MCF 10A (cell line): ENCODE measurements around the gene GNGT1. TPM values are rescaled to one million over a fixed set of nuclear protein-coding genes. Genes with fewer than 3 reads are reported as not detected.

Experiments used
- BruUV-seq: library from RNA; stranded (reverse); fragments of 400-500 nt; replicated peaks from 2 replicates; lab custom pipeline; 2021; lab: Mats Ljungman, UMichigan
- CTCF ChIA-PET: fragments of 300-600 bp; sonication (Branson Sonifier 250); formaldehyde crosslinking; extraction: SDS; loops from one replicate; lab custom pipeline; 2021; ENCODE audit warnings: antibody characterized with exemption, inconsistent platforms; lab: Yijun Ruan, JAX
- POLR2A ChIA-PET: fragments of 300-600, 350-650 bp; sonication (Branson Sonifier 250); formaldehyde crosslinking; extraction: SDS; loops from one replicate; lab custom pipeline; 2020; ENCODE audit warnings: antibody characterized with exemption, inconsistent platforms; lab: Yijun Ruan, JAX
- DNase-seq: peaks from one replicate; pipeline ENCODE4 v3.0.0-alpha.2; 2018; ENCODE audit not compliant: unreplicated experiment
- H3K27ac Mint-ChIP-seq: one replicate; pipeline ENCODE4 v1.8.0; 2022; ENCODE audit warnings: mild to moderate bottlenecking, low read depth, mixed read lengths; ENCODE audit not compliant: unreplicated experiment
- H3K27me3 Mint-ChIP-seq: one replicate; pipeline ENCODE4 v1.8.0; 2022; ENCODE audit warnings: mixed read lengths; ENCODE audit not compliant: insufficient read depth, unreplicated experiment
- H3K36me3 Mint-ChIP-seq: one replicate; pipeline ENCODE4 v1.8.0; 2022; ENCODE audit warnings: mild to moderate bottlenecking, moderate library complexity, mixed read lengths; ENCODE audit not compliant: insufficient read depth, unreplicated experiment
- H3K4me1 Mint-ChIP-seq: one replicate; pipeline ENCODE4 v1.8.0; 2022; ENCODE audit warnings: mixed read lengths; ENCODE audit not compliant: insufficient read depth, unreplicated experiment
- H3K4me3 Mint-ChIP-seq: one replicate; pipeline ENCODE4 v1.8.0; 2022; ENCODE audit warnings: mild to moderate bottlenecking, moderate library complexity, mixed read lengths; ENCODE audit not compliant: unreplicated experiment
- H3K9me3 Mint-ChIP-seq: one replicate; pipeline ENCODE4 v1.8.0; 2022; ENCODE audit warnings: mixed read lengths; ENCODE audit not compliant: unreplicated experiment
- intact Hi-C: fragments of 100-400 bp; cut with micrococcal nuclease; formaldehyde crosslinking; loops from 2 replicates; pipeline ENCODE4 v1.14.1; 2022
- total RNA-seq: library from RNA; stranded (reverse); gene quantifications from 2 replicates; pipeline ENCODE4 v1.2.3, GENCODE V29; 2022
- TF ChIP-seq, protein P1 (sequence below): fragments of 200-600 bp; IDR thresholded peaks from one replicate; pipeline ENCODE4 v1.8.0; 2022; ENCODE audit warnings: antibody characterized with exemption, mild to moderate bottlenecking; ENCODE audit not compliant: unreplicated experiment

The GNGT1 gene
- total RNA-seq, 1 experiment from 2014 or later: not detected

DNA sequence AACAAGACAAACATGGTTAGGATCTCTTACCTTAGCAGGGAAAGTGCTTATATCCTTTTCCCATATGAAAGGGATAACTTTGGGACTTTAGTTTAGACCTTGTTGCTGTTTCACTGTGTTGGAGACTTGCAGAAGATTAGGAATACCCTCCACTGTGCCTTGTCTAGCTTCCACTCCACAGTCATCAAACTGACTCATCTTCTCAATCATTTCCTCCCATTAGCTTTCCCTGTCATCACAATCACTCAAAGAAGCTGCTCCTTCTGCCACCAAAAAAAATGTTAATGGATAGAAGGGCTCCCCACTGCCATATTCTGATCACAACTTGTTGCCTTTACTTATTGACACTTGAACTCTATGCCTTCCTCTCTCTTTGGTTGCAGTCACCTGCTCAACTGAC is 31.9 kb downstream of the GNGT1 start:
- peaks cover 8% of the 10 kb centered on the region for H3K9me3 Mint-ChIP-seq
- H3K27me3 Mint-ChIP-seq: no peaks in the 10 kb centered on the region
- no peak for DNase-seq
- H3K4me3 Mint-ChIP-seq: no peak overlapping the region
- TF ChIP-seq, protein P1, sequence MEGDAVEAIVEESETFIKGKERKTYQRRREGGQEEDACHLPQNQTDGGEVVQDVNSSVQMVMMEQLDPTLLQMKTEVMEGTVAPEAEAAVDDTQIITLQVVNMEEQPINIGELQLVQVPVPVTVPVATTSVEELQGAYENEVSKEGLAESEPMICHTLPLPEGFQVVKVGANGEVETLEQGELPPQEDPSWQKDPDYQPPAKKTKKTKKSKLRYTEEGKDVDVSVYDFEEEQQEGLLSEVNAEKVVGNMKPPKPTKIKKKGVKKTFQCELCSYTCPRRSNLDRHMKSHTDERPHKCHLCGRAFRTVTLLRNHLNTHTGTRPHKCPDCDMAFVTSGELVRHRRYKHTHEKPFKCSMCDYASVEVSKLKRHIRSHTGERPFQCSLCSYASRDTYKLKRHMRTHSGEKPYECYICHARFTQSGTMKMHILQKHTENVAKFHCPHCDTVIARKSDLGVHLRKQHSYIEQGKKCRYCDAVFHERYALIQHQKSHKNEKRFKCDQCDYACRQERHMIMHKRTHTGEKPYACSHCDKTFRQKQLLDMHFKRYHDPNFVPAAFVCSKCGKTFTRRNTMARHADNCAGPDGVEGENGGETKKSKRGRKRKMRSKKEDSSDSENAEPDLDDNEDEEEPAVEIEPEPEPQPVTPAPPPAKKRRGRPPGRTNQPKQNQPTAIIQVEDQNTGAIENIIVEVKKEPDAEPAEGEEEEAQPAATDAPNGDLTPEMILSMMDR: no peak
- H3K36me3 Mint-ChIP-seq: peaks cover 4% of the 10 kb centered on the region
- no TSS peak for BruUV-seq
- intact Hi-C loops: no loop called here
- ChIA-PET POLR2A (interaction anchor here (0.7 kb wide), 1 partner anchor 14 kb away, joined by 4 read pairs; no protein-coding TSS in a partner anchor), CTCF (no interaction called here)
- no peak overlapping the region for H3K27ac Mint-ChIP-seq
- no peaks in the 10 kb centered on the region for H3K4me1 Mint-ChIP-seq

DNA sequence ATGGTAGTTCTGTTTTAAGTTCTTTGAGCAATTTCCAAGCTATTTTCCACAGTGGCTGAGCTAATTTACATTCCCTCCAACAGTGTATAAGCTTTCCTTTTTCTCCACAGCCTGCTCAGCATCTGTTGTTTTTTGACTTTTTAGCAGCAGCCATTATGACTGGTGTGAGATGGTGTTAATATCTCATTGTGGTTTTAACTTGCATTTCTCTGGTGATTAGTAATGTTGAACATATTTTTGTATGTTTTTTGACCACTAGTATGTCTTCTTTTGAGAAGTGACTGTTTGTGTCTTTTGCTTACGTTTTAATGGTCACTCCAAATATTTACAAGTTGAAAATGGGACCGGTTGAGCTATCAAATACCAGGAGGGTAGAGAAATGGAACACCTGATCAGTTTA is 35.6 kb downstream of the GNGT1 start:
- intact Hi-C loops: no loop called here
- Mint-ChIP-seq H3K27ac (no peak overlapping the region), H3K4me3 (no peak overlapping the region), H3K27me3 (no peaks in the 10 kb centered on the region), H3K9me3 (peaks cover 5% of the 10 kb centered on the region), H3K4me1 (no peaks in the 10 kb centered on the region), H3K36me3 (peaks cover 4% of the 10 kb centered on the region)
- no TSS peak for BruUV-seq
- TF ChIP-seq, protein P1: no peak
- ChIA-PET CTCF (no interaction called here), POLR2A (no interaction called here)
- DNase-seq: no peak

DNA sequence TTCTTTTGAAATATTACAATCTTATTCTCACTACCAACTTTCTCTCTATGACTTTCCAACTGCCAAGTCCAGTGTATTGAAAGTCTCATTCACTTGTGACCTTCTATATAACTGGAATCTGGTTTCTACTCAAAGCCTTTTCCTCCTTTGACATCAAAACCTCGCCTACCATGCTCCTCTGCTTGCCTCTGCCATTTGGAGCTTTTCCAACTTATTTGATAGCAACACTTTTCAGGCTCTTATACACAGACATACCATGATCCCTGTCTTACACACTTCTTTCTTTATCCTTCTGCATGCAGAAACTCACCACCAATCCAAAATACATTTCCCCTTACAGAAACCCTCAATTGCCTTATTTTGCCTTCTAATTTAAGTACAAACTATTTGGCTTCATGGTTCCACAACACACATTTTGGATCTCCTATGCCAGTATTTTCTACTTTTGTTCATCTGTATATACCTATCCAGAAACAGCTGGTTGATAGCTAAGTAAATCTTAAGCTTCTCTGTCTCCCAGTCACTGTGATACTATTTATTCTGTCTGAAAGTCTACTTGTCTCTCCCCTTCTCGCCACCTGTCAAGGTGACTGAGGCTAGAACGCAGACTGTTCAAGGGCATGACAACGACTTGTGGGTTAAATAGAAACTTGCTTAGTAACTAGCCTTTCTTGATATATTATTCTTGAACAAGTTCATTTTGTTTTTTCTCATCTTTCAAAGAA is 37.6 kb downstream of the GNGT1 start:
- TF ChIP-seq, protein P1: no peak
- H3K27me3 Mint-ChIP-seq: no peaks in the 10 kb centered on the region
- intact Hi-C loops: no loop called here
- no TSS peak for BruUV-seq
- no peaks in the 10 kb centered on the region for H3K36me3 Mint-ChIP-seq
- ChIA-PET CTCF (interaction anchor here (0.5 to 0.6 kb wide), 2 partner anchors 12 to 72 kb away, joined by 3 to 4 read pairs; no protein-coding TSS in a partner anchor), POLR2A (no interaction called here)
- no peak for DNase-seq
- no peak overlapping the region for H3K27ac Mint-ChIP-seq
- H3K9me3 Mint-ChIP-seq: no peaks in the 10 kb centered on the region
- no peaks in the 10 kb centered on the region for H3K4me1 Mint-ChIP-seq
- no peak overlapping the region for H3K4me3 Mint-ChIP-seq

DNA sequence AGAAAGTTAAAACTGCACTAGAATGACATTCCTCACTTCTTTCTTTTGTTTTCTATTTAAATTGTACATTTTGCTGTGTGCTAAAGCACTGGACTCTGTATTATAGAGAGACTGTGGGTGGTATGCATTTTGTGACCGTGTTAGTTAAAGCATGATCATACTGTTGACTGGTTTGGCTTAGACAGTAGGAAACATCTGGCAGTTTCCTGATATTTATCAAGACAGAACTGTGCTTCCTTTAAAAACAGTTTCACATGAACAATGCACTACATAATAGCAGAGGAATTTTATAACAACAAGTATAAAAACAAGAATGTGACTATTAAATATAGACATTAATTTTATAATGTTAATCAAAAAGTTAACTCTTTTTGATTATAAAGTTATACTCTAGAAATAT is 38.3 kb downstream of the GNGT1 start:
- POLR2A ChIA-PET: no interaction called here
- no peak overlapping the region for H3K27ac Mint-ChIP-seq
- no peaks in the 10 kb centered on the region for H3K4me1 Mint-ChIP-seq
- DNase-seq: no peak
- CTCF ChIA-PET: interaction anchor here (0.6 kb wide), 2 partner anchors 13 to 683 kb away, joined by 3 read pairs; no protein-coding TSS in a partner anchor
- H3K4me3 Mint-ChIP-seq: no peak overlapping the region
- no peaks in the 10 kb centered on the region for H3K36me3 Mint-ChIP-seq
- no peaks in the 10 kb centered on the region for H3K27me3 Mint-ChIP-seq
- no TSS peak for BruUV-seq
- TF ChIP-seq, protein P1: no peak
- no peaks in the 10 kb centered on the region for H3K9me3 Mint-ChIP-seq
- intact Hi-C loops: no loop called here
